IgD-negative memory B cell (primary cell): ENCODE data around the gene CIPC. TPM values are rescaled to one million over a fixed set of nuclear protein-coding genes. Genes with fewer than 3 reads are reported as not detected.

Experiments
- H3K27ac Mint-ChIP-seq, 3 donors: one replicate each; pipeline ENCODE4 v1.8.0; 2020 to 2022; ENCODE audit warnings: mild to moderate bottlenecking in 3 of 3, mixed read lengths in 3 of 3, moderate library complexity in 1 of 3
- H3K27me3 Mint-ChIP-seq: one replicate; pipeline ENCODE4 v1.8.0; 2021; ENCODE audit warnings: mixed read lengths
- H3K36me3 Mint-ChIP-seq: one replicate; pipeline ENCODE4 v1.8.0; 2020; ENCODE audit warnings: mild to moderate bottlenecking, mixed read lengths
- H3K4me1 Mint-ChIP-seq, 3 donors: one replicate each; pipeline ENCODE4 v1.8.0; 2020 to 2022; ENCODE audit warnings: mixed read lengths in 3 of 3, mild to moderate bottlenecking in 1 of 3
- H3K4me3 Mint-ChIP-seq, 4 donors: one replicate each; pipeline ENCODE4 v1.8.0; 2020 to 2022; ENCODE audit warnings: mild to moderate bottlenecking in 4 of 4, mixed read lengths in 4 of 4, moderate library complexity in 3 of 4
- H3K9me3 Mint-ChIP-seq, 3 donors: one replicate each; pipeline ENCODE4 v1.8.0; 2020 to 2021; ENCODE audit warnings: mixed read lengths in 3 of 3, mild to moderate bottlenecking in 1 of 3
- polyA plus RNA-seq: library from polyadenylated mRNA; unstranded; fragments of 300-500 nt; fragmentation: Illumina TruSeq; gene quantifications from one replicate; pipeline ENCODE4 v1.2.3, GENCODE V29; 2021

Gene CIPC, protein sequence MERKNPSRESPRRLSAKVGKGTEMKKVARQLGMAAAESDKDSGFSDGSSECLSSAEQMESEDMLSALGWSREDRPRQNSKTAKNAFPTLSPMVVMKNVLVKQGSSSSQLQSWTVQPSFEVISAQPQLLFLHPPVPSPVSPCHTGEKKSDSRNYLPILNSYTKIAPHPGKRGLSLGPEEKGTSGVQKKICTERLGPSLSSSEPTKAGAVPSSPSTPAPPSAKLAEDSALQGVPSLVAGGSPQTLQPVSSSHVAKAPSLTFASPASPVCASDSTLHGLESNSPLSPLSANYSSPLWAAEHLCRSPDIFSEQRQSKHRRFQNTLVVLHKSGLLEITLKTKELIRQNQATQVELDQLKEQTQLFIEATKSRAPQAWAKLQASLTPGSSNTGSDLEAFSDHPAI
- polyA plus RNA-seq = 14.7 TPM

DNA sequence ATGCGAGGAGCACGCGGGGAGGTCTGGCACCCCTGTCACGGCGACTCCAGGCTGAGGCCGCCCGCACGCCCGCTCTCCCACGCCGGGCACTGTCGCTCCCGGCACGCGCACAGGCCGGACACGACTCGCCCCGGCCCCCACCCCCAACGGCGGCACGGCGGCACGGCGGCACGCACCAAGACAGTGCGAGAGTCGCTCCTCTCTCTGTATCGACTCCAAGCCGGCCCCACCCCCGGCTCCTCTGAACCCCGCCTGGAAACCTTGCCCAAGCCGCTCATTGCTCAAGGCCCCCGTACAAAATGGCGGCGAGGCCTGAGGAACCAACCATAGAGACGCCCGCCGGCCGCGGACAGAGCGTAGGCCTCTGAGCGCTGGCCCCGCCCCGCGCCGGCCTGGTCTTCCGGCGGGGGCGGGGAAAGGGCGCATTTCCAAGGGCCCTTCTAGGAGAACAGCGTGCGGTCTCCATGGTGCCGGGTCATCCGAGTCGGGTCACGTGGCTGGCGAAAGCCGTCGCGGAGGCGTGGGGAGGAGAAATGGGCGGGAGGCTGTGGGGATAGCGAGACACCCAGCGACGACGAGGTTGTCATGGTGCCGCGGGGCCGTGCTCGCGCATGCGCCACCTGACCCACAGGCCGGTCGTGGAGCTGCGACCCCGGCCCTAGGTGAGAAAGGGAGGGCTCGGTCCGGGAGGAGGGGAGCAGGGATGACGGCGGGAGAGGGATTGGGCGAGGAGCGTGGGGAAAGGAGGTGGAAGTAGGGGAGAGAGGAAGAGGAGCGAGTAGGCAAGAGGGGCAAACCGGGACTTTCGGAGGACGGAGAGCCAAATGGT is at the start of gene CIPC:
TSS of gene CIPC (plus strand) at position 559 of the 829 bp plus-strand sequence. CDS start 7,451 bp downstream, outside the sequence.
- Mint-ChIP-seq H3K27me3 (no peaks in the 10 kb centered on the region), H3K36me3 (peaks cover 3% of the 10 kb centered on the region), H3K27ac (peak within 1 kb of the TSS; percentile 83 to 100 (median 99)), H3K4me3 (peak within 1 kb of the TSS; percentile 91 to 99 (median 96)), H3K9me3 (no peaks in the 10 kb centered on the region), H3K4me1 (peaks cover 36 to 47% (median 44%) of the 10 kb centered on the region in 3 donors)

DNA sequence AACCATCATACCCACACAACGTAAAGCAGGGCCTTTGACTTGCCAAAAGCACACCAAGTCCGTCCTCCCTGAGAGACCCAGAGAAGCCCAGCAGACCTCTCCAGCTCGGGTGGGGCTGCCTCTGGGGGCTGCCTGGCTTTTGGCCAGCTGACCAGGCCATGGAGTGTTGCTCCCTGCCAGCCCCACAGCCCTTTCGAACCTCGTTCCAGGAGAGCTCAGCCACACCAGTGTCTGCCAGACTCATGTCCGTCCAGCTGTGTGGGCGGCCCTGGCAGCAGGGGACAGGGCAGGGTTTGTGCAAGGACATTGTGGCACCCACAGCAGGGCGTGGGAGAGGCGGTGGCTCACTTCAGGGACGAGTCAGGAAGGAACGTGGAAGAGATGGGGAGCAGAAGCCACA is 46.9 kb upstream of the CIPC start:
- Mint-ChIP-seq H3K4me3 (no peak overlapping the region), H3K27ac (no peak overlapping the region), H3K9me3 (peaks cover 0 to 2% (median 0%) of the 10 kb centered on the region in 3 donors), H3K36me3 (peaks cover 2% of the 10 kb centered on the region), H3K4me1 (peaks cover 0 to 5% (median 4%) of the 10 kb centered on the region in 3 donors), H3K27me3 (no peaks in the 10 kb centered on the region)

DNA sequence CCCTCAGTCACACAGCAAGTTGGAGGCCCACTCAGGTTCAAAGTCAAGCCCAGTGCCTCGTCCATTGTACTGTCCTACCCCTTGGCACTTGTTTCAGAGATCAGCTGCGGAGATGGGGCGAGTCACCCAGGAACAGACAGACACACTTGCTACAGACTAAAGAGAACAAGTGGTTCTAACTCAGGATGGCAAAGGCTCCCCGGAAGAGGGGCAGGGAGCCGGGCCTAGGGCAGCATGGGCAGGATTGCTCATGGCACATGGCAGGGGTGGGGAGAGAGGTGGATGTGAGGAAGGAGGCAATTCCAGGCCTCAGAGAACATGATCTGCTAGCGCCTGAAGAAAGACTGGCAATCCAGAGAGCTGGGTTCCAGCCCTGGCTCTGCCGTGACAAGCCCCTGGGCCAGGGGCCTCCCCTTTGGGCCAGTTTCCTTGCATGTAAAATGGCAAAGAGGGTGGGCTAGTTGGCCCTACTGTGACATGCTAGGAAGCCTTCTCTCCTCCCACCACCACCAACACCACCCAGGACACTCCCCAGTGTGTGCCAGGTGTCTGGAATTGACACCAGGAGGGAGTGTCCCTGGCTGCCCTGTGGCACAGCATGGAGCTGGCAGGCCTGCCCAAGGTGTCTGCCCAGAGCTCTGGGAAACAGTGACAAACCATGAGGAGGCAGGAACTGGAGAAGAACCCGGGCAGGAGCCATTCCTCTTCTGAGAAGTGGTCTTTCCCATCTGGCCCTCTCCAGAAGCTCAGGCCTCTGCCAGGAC is 45.6 kb upstream of the CIPC start:
- no peaks in the 10 kb centered on the region for H3K27me3 Mint-ChIP-seq
- peak overlapping the region; percentile 48 to 82 (median 81) for H3K27ac Mint-ChIP-seq
- no peak overlapping the region for H3K4me3 Mint-ChIP-seq
- H3K9me3 Mint-ChIP-seq = peaks cover 0 to 2% (median 0%) of the 10 kb centered on the region in 3 donors
- H3K36me3 Mint-ChIP-seq = no peaks in the 10 kb centered on the region
- peaks cover 0 to 5% (median 1%) of the 10 kb centered on the region in 3 donors for H3K4me1 Mint-ChIP-seq

DNA sequence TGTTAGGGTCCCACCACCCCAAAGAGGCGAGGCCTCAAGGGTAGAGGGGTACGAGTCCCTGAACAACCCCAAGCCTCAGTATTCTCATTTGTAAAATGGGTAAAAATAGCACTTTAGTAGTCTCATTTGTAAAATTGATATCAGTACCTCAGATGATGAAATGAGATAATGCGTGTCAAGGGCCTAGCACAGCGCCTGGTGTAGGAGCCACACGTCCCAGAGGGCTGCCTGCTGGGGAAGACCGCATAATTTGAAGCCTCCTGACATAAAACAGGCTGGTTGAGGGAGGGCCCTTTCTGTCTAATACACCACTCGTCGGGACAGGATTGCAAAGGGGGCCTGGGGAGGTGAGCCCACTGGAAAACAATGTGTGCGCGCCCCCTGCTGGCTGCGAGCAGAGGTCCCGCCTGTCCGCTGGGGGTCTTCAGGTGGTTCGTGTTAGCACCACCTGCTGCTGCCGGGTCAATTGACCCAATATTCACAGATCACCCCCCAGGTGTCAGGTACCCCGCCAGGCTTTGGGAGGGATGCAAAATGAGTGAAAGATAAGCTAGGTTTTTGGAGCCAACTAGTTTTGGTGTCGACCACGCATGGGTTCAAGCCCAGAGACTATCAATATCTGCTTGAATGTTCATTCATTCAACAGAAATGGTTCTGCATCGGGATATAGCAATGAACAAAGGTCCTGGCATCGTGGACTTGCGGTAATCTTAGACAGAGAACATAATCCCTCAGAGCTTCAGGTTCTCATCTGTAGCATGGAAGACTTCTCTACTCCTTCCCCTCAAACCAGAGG is 44.8 kb upstream of the CIPC start:
- Mint-ChIP-seq H3K27me3 (no peaks in the 10 kb centered on the region), H3K4me3 (no peak overlapping the region), H3K4me1 (peaks cover 0 to 5% (median 0%) of the 10 kb centered on the region in 3 donors), H3K27ac (peak overlapping the region in 1 of 3 donors; percentile 39), H3K36me3 (no peaks in the 10 kb centered on the region), H3K9me3 (peaks cover 0 to 2% (median 0%) of the 10 kb centered on the region in 3 donors)

DNA sequence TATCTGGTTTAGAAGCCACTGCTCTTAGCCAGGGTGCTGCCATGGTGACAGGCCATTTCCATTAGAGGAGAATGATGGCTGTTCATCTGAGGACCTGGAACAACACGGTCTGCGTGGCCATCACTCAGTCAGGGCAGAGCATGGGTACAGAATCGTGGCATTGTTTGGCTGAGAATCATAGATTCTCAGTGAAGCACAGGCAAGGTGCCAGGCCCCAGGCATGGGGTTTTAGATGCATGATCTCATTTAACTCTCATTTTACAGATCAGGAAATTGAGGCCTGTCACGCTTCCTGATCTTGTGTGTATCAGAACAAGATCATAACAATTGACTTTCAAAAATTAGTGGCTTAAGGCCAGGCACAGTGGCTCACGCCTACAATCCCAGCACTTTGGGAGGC is 42.8 kb upstream of the CIPC start:
- Mint-ChIP-seq H3K9me3 (peaks cover 0 to 2% (median 0%) of the 10 kb centered on the region in 3 donors), H3K36me3 (no peaks in the 10 kb centered on the region), H3K4me3 (no peak overlapping the region), H3K27ac (no peak overlapping the region), H3K4me1 (peaks cover 0 to 4% (median 0%) of the 10 kb centered on the region in 3 donors), H3K27me3 (no peaks in the 10 kb centered on the region)

DNA sequence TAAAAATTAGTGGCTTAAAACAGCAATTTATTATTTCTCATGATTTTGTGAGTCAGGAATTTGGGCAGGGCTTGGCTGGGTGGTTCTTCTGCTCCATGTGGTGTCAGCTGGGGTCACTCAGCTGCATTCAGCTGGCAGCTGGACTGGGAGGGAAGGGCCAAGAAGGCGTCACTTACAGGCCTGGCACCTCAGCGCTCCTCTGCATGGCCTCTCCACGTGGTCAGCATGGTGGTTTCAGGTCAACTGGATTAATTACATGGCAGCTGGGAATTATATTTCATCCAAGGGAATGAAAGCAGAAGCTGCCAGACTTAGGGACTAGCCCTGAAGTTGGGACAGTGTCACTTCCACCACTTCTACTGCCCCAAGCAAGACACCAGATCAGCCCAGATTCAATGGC is 42.1 kb upstream of the CIPC start:
- H3K36me3 Mint-ChIP-seq = no peaks in the 10 kb centered on the region
- peaks cover 0 to 4% (median 0%) of the 10 kb centered on the region in 3 donors for H3K4me1 Mint-ChIP-seq
- H3K4me3 Mint-ChIP-seq = no peak overlapping the region
- peaks cover 0 to 2% (median 0%) of the 10 kb centered on the region in 3 donors for H3K9me3 Mint-ChIP-seq
- no peaks in the 10 kb centered on the region for H3K27me3 Mint-ChIP-seq
- no peak overlapping the region for H3K27ac Mint-ChIP-seq

DNA sequence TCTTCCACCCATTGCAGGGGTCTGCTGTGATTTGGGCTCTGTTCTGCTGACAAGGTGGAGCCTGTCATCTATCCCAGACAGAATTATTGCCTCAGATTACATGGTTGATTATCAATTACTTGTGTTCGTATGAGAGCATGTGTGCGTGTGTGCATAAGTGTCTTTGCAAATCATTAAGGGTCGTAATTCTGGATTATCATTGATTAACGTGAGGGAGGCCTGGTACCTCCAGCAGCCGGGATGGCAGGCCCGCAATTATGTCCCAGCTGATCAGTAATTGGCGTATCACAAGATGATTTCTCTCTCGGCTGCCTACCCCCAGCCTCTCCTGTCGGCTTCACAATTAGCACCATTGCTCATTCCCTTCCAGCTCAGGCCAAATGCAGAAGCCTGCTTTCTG is 39.9 kb upstream of the CIPC start:
- H3K4me1 Mint-ChIP-seq = peaks cover 0 to 3% (median 2%) of the 10 kb centered on the region in 3 donors
- no peak overlapping the region for H3K27ac Mint-ChIP-seq
- peak overlapping the region in 1 of 4 donors; percentile 3 for H3K4me3 Mint-ChIP-seq
- H3K36me3 Mint-ChIP-seq = no peaks in the 10 kb centered on the region
- H3K27me3 Mint-ChIP-seq = no peaks in the 10 kb centered on the region
- H3K9me3 Mint-ChIP-seq = peaks cover 0 to 2% (median 0%) of the 10 kb centered on the region in 3 donors

DNA sequence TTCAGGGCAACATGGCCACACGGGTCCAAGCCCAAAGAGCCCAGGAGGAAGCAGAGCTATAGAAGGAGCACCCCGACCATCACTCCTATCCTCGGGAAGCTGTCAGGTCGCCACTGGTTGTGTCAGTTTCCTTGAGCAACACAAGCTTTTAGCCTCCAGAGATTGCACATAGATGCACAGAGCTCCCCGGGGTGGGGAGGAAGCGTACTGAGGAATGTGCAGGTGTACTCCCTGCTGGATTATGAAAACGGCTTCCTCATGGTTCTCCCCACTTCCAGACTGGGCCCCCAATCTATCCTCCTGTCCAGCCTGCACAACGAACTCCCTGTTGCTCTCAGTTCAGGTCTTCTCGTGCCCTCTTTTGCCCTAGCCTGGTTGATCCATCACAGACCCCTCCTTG is 39.3 kb upstream of the CIPC start:
- H3K27ac Mint-ChIP-seq = no peak overlapping the region
- no peaks in the 10 kb centered on the region for H3K36me3 Mint-ChIP-seq
- H3K9me3 Mint-ChIP-seq = peaks cover 0 to 2% (median 0%) of the 10 kb centered on the region in 3 donors
- no peak overlapping the region for H3K4me3 Mint-ChIP-seq
- no peaks in the 10 kb centered on the region for H3K27me3 Mint-ChIP-seq
- peaks cover 4 to 6% (median 5%) of the 10 kb centered on the region in 3 donors for H3K4me1 Mint-ChIP-seq

DNA sequence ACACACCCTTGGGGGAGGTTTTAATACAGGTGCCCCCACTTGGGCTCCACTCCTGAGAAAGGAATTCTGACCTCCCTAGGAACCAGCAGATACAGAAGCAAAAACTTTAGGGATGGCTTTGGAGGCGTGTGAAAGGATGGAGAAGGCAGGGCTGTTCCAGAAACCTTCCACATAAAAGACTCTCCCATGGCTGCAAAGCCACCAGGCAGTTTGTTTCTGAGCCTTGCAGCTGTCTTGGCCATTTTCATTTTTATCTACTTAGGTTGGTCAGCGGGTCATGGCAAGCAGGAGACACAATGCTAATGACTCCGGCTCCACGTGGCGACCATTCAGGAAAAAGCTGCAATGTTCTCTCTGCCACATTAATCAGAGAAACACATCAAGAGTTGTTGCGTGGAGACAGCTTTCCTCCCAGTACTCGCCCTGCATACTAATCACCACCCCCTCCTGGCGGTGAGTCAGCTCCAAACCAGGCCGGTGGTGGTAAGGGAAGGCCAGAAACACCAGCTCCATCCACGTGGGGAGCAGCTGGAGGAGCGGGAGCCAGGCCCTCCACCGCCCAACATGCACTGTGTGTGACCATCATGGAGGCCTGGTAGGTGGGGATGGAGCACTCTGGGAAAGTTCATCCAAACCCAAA is 38.7 kb upstream of the CIPC start:
- no peak overlapping the region for H3K27ac Mint-ChIP-seq
- peaks cover 0 to 2% (median 0%) of the 10 kb centered on the region in 3 donors for H3K9me3 Mint-ChIP-seq
- no peaks in the 10 kb centered on the region for H3K27me3 Mint-ChIP-seq
- H3K4me3 Mint-ChIP-seq = no peak overlapping the region
- peaks cover 4 to 6% (median 6%) of the 10 kb centered on the region in 3 donors for H3K4me1 Mint-ChIP-seq
- H3K36me3 Mint-ChIP-seq = no peaks in the 10 kb centered on the region

DNA sequence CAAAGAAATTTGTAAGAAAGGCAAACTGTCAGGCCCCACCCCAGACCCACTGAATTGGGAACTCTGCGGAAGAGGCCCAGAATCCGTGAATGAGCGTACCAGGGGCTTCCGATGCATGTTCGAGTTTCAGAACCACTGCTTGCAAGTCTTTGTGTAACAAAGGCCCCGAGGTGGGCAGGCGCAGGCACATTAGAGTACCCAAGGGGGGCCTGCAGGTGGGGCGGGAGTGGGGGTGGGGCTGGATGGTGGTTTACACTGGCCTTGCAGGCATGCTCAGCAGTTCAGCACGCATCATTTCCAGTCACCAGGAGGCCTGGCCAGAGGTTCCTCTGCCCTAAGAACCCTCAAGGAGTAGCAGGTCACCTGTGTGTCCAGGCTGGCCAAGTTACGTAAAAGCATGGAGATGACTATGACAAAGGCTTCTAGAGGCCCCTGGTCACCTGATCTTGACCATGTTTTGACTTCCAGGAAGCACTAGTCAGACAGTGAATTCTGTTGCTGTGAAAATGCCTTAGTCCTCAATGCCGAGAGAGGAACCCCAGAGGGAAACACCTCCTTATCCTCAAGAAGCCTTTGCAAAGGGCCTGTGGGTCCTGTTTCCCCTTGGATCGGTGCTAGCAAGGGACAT is 36.3 kb upstream of the CIPC start:
- no peaks in the 10 kb centered on the region for H3K27me3 Mint-ChIP-seq
- no peak overlapping the region for H3K4me3 Mint-ChIP-seq

DNA sequence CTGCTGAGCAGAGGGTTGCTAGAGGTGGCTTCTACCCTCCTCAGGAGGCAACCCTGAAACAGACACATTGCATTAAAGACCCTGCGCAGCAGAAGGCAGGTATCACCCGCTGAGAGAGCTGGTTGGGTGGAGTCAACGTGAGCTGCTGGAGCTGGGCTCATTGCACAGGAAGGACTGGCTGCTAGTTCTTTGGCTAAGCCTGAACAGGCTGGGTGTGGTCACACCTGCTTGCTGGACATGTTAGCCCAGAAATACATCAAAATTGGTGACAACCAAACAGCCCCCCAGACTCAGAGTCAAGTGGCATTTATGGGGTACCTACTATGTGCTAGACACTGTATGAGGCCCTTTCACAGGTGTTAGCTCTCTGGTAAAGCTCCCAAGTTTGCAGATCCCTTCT is 35.8 kb upstream of the CIPC start:
- H3K4me3 Mint-ChIP-seq = no peak overlapping the region
- H3K4me1 Mint-ChIP-seq = peaks cover 13 to 17% (median 14%) of the 10 kb centered on the region in 3 donors
- H3K36me3 Mint-ChIP-seq = no peaks in the 10 kb centered on the region
- no peak overlapping the region for H3K27ac Mint-ChIP-seq
- H3K27me3 Mint-ChIP-seq = no peaks in the 10 kb centered on the region
- no peaks in the 10 kb centered on the region for H3K9me3 Mint-ChIP-seq

More for the DNA sequence above, 36.3 kb upstream of the CIPC start:
- H3K4me1 Mint-ChIP-seq = peaks cover 13 to 17% (median 14%) of the 10 kb centered on the region in 3 donors
- no peaks in the 10 kb centered on the region for H3K36me3 Mint-ChIP-seq
- no peaks in the 10 kb centered on the region for H3K9me3 Mint-ChIP-seq
- no peak overlapping the region for H3K27ac Mint-ChIP-seq

DNA sequence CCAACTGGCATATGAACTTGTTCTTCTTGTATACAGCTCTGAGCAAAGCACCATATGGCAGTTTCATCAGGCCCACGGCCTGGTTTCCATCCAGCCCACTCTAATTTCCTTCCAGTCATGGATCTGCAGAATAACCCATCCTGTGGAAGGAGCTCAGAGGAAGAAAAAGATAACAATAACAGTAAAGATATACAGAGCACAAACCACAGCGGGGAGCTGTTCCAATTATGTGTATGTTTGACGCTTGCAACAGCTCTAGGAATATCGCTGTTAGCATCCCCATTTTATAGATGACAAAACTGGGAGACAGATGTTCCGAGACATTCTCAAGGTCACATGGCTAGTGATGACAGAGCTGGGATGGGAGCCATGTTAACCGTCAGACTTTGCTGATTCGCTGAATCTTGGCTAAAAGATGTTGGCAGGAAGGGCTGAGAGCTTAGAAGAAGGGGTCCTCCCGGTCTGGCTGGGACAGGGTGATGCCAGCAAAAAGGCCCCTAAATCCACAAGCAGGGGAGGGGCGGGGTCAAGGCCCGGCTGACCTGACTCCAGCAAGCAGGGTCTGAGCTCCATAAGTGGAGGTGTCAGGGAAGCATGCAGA is 34.4 kb upstream of the CIPC start:
- Mint-ChIP-seq H3K4me3 (peak overlapping the region in 1 of 4 donors; percentile 3), H3K27ac (no peak overlapping the region), H3K9me3 (no peaks in the 10 kb centered on the region), H3K36me3 (no peaks in the 10 kb centered on the region), H3K4me1 (peaks cover 14 to 17% (median 16%) of the 10 kb centered on the region in 3 donors), H3K27me3 (peaks cover 1% of the 10 kb centered on the region)
